Effector memory CD4-positive, alpha-beta T cell (primary cell): Measurements from ENCODE around the gene HIF3A.
A peak's percentile ranks its signal among the peaks of the same experiment; 100 is the strongest.
"Not testable (repeated sequence)": the region's sequence is repeated elsewhere in the genome, so short reads cannot be mapped to it uniquely, and the experiment has no call there.

Experiments used
- DNase-seq, 3 donors: peaks; one replicate each; pipeline ENCODE4 v3.0.0-alpha.2; 2020
- H3K27ac ChIP-seq: 2 replicates; pipeline ENCODE4 v1.7.0; 2013; ENCODE audit warnings: mild to moderate bottlenecking, low read length, moderate library complexity; ENCODE audit not compliant: insufficient read depth, poor library complexity, severe bottlenecking
- H3K27me3 ChIP-seq: replicated peaks from 2 replicates; pipeline ENCODE4 v1.7.0; 2013; ENCODE audit warnings: mild to moderate bottlenecking, low read length; ENCODE audit not compliant: insufficient read depth, control insufficient read depth, poor library complexity, severe bottlenecking
- H3K36me3 ChIP-seq: 2 replicates; pipeline ENCODE4 v1.7.0; 2013; ENCODE audit warnings: mild to moderate bottlenecking, low read length, moderate library complexity; ENCODE audit not compliant: control insufficient read depth, insufficient read depth
- H3K4me1 ChIP-seq: 2 replicates; pipeline ENCODE4 v1.7.0; 2013; ENCODE audit warnings: low read length, mild to moderate bottlenecking; ENCODE audit not compliant: control insufficient read depth, insufficient read depth, poor library complexity, severe bottlenecking
- H3K4me3 ChIP-seq: 2 replicates; pipeline ENCODE4 v1.7.0; 2013; ENCODE audit warnings: low read length, low read depth, mild to moderate bottlenecking; ENCODE audit not compliant: insufficient read depth, poor library complexity, severe bottlenecking
- H3K9me3 ChIP-seq: 2 replicates; pipeline ENCODE4 v1.7.0; 2013; ENCODE audit warnings: mild to moderate bottlenecking, low read length, moderate library complexity; ENCODE audit not compliant: control insufficient read depth
- total RNA-seq, 3 donors: gene quantifications; one replicate each; lab custom pipeline; 2026; lab: John Stamatoyannopoulos, UW

The HIF3A gene
- total RNA-seq: 0 to 0.09 (median 0) reads per million in 3 donors

- H3K9me3 ChIP-seq: no peaks in the 10 kb centered on the region
- no peak for DNase-seq
- H3K4me3 ChIP-seq: no peak within 1 kb of the TSS
- H3K36me3 ChIP-seq: no peaks in the 10 kb centered on the region
- H3K27me3 ChIP-seq: peaks cover 29% of the 10 kb centered on the region
- H3K4me1 ChIP-seq: no peaks in the 10 kb centered on the region
- H3K27ac ChIP-seq: no peak within 1 kb of the TSS
Measured at GRCh38 chr19:46296722-46297461, at the start of gene HIF3A. Gene HIF3A (plus strand): TSS chr19:46297042. CDS start chr19:46297077, 35 bp downstream.

DNA sequence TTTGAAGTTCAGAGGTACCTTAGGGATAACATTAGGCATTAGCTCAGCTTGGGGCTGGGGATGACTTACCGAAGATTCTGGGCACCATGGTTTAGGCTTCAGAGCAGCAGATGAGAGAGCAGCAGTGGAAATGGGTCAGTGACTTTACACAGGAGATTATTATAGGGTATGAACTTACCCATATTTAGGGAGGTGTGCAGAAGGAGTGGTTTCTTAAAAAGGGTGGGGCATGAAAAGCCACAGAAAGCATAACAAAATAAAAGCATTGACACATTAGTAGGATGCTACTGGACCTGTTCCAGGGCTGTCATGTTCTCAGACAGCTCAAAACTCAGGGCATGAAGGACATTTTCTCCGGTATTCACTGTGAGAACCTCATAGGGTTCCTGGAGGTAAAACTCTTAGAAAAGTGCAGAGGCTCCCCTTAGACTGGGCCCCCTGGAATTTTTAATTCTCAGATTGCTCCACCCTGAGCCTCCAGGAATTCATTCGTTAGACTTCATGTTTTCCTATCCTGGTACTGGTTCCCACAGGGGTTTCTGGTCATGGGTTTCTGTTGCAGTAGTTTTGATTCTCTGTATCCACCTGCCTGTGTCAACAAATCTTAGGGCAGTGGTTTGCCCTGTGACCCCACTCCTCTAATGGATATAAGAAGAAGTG lies 46.6 kb upstream of the HIF3A start:
- no peak for DNase-seq
- Histone ChIP-seq H3K9me3 (no peaks in the 10 kb centered on the region), H3K4me3 (no peak overlapping the region), H3K36me3 (no peaks in the 10 kb centered on the region), H3K27me3 (peaks cover 9% of the 10 kb centered on the region), H3K27ac (no peak overlapping the region), H3K4me1 (no peaks in the 10 kb centered on the region)

DNA sequence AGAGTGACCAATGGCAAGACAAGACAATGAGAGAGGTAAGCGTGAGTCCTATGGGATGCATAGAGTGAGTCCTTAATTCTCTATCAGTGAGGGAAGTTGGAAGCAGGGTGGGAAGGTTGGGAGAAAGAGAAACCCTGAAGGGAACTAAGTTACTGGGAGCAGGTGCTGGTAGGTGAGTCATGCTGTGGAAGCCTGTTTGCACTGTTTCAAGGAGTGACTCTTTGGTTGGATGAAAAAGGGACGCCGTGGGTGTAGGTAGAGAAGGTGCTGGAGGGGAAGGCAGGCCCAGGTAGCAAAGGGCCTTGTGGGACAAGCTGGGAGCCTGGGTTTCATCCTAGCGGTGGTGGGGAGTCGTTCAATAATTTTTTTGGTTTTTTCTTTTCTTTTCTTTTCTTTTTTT lies 45.4 kb upstream of the HIF3A start:
- Histone ChIP-seq H3K36me3 (no peaks in the 10 kb centered on the region), H3K4me3 (no peak overlapping the region), H3K27ac (no peak overlapping the region), H3K4me1 (no peaks in the 10 kb centered on the region), H3K27me3 (peaks cover 3% of the 10 kb centered on the region), H3K9me3 (no peaks in the 10 kb centered on the region)
- DNase-seq: no peak

- Histone ChIP-seq H3K4me3 (no peak overlapping the region), H3K9me3 (no peaks in the 10 kb centered on the region), H3K27me3 (no peaks in the 10 kb centered on the region), H3K4me1 (no peaks in the 10 kb centered on the region), H3K27ac (no peak overlapping the region), H3K36me3 (no peaks in the 10 kb centered on the region)
- no peak for DNase-seq
Measured at GRCh38 chr19:46254776-46255175, 42.1 kb upstream of the HIF3A start.

GRCh38 chr19:46256855-46257254 lies 40.0 kb upstream of the HIF3A start:
- no peaks in the 10 kb centered on the region for H3K27me3 ChIP-seq
- no peak overlapping the region for H3K4me3 ChIP-seq
- H3K4me1 ChIP-seq: no peaks in the 10 kb centered on the region
- no peak overlapping the region for H3K27ac ChIP-seq
- H3K36me3 ChIP-seq: no peaks in the 10 kb centered on the region
- H3K9me3 ChIP-seq: no peaks in the 10 kb centered on the region
- no peak for DNase-seq

- not testable (repeated sequence) for H3K27me3 ChIP-seq, DNase-seq, H3K27ac ChIP-seq, H3K36me3 ChIP-seq, H3K9me3 ChIP-seq, H3K4me3 ChIP-seq
- peaks cover 12% of the 10 kb centered on the region for H3K4me1 ChIP-seq
Measured at GRCh38 chr19:46261501-46261900, 35.3 kb upstream of the HIF3A start.

GRCh38 chr19:46262684-46263296 lies 34.1 kb upstream of the HIF3A start:
- H3K36me3 ChIP-seq, H3K4me3 ChIP-seq, H3K9me3 ChIP-seq, H3K27ac ChIP-seq, H3K27me3 ChIP-seq: not testable (repeated sequence)
- peak; percentile 23 to 35 (median 34) for DNase-seq
- H3K4me1 ChIP-seq: peaks cover 12% of the 10 kb centered on the region

DNA sequence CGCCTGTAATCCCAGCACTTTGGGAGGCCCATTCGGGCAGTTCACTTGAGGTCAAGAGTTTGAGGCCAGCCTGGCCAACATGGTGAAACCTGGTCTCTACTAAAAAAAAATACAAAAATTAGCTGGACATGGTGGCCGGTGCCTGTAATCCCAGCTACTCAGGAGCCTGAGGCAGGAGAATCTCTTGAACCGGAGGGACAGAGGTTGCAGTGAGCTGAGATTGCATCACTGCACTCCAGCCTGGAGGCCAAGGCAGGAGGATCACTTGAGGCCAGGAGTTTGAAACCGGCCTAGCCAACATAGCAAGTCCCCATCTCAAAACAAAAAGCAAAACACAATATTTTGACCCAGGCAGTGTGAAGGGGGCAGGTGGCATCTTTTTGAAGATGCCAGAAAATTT lies 32.0 kb upstream of the HIF3A start:
- not testable (repeated sequence) for H3K4me3 ChIP-seq, H3K9me3 ChIP-seq, H3K27ac ChIP-seq, H3K27me3 ChIP-seq, H3K36me3 ChIP-seq, DNase-seq
- peaks cover 12% of the 10 kb centered on the region for H3K4me1 ChIP-seq

DNA sequence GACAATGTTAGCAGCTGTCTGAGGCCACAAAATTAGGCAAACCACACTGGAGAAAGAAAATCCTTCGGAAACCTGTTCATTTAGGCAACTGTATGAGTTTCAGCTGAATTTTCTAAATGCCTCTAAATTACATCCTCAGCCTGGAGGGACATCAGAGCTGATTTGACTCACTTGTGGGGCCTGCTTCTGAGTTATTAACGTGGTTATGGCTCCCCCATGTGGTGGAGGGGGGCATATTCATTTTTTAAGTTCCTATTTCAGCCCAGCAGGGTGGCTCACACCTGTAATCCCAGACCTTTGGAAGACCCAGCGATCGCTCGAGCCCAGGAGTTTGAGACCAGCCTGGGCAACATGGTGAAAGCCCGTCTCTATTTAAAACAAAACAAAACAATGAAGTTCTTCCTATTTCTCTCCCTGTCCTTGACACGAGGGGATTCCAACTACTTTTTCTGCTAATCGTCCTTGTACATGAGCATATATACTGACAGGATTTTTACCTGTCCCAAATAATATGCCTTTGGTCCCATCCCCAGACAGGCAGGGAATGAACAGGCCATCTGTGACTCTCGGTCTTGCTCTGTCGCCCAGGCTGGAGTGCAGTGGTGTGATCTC lies 31.5 kb upstream of the HIF3A start:
- Histone ChIP-seq H3K27me3 (peaks cover 5% of the 10 kb centered on the region), H3K36me3 (no peaks in the 10 kb centered on the region), H3K27ac (no peak overlapping the region), H3K9me3 (no peaks in the 10 kb centered on the region), H3K4me1 (peaks cover 12% of the 10 kb centered on the region), H3K4me3 (no peak overlapping the region)
- peak; percentile 40 to 59 (median 40) for DNase-seq

- no peak for DNase-seq
- Histone ChIP-seq H3K27me3 (peaks cover 5% of the 10 kb centered on the region), H3K4me3 (no peak overlapping the region), H3K27ac (no peak overlapping the region), H3K4me1 (no peaks in the 10 kb centered on the region), H3K9me3 (no peaks in the 10 kb centered on the region), H3K36me3 (no peaks in the 10 kb centered on the region)
Measured at GRCh38 chr19:46269101-46269500, 27.7 kb upstream of the HIF3A start.
